G401 (cell line): ENCODE measurements around the gene TRAF3. TPM values are rescaled to one million over a fixed set of nuclear protein-coding genes. Genes with fewer than 3 reads are reported as not detected.

ENCODE experiments used
- DNase-seq: peaks from one replicate; pipeline ENCODE4 v3.0.0-alpha.2; 2015; ENCODE audit warnings: low spot score
- in situ Hi-C: cut with HindIII; loops from 2 replicates; pipeline ENCODE4 v1.10.0; 2016; ENCODE audit warnings: low sequenced_read_pairs, mixed read lengths
- total RNA-seq: library from RNA; depleted of rRNA; stranded (reverse); fragments of >200 nt; shearing (Covaris generic); gene quantifications from 2 replicates; pipeline ENCODE4 v1.2.3, GENCODE V29; 2014

The TRAF3 gene
- total RNA-seq, 1 experiment from 2014 or later = 45.5 TPM

- in situ Hi-C loops = no loop called here
- no peak for DNase-seq
Observed at GRCh38 chr14:102799684-102800562, 22.7 kb downstream of the TRAF3 start.

GRCh38 chr14:102802834-102803523 lies 25.7 kb downstream of the TRAF3 start:
- in situ Hi-C loops = no loop called here
- no peak for DNase-seq

- no peak for DNase-seq
- in situ Hi-C loops = no loop called here
Observed at GRCh38 chr14:102804858-102805257, 27.6 kb downstream of the TRAF3 start.

GRCh38 chr14:102805371-102805891 lies 28.2 kb downstream of the TRAF3 start:
- no peak for DNase-seq
- in situ Hi-C loops = no loop called here

GRCh38 chr14:102805941-102806340 lies 28.7 kb downstream of the TRAF3 start:
- in situ Hi-C loops = no loop called here
- no peak for DNase-seq

GRCh38 chr14:102806447-102806846 lies 29.2 kb downstream of the TRAF3 start:
- no peak for DNase-seq
- in situ Hi-C loops = no loop called here

GRCh38 chr14:102807013-102807406 lies 29.8 kb downstream of the TRAF3 start:
- no peak for DNase-seq
- in situ Hi-C loops = no loop called here

- in situ Hi-C loops = no loop called here
- no peak for DNase-seq
Observed at GRCh38 chr14:102809870-102810269, 32.6 kb downstream of the TRAF3 start.

GRCh38 chr14:102810523-102810922 lies 33.3 kb downstream of the TRAF3 start:
- in situ Hi-C loops = no loop called here

GRCh38 chr14:102811254-102811963 lies 34.2 kb downstream of the TRAF3 start:
- DNase-seq = no peak

More at GRCh38 chr14:102810523-102810922, 33.3 kb downstream of the TRAF3 start:
- DNase-seq = no peak

GRCh38 chr14:102811971-102812370 lies 34.7 kb downstream of the TRAF3 start:
- in situ Hi-C loops = no loop called here
- DNase-seq = no peak

More at GRCh38 chr14:102811254-102811963, 34.2 kb downstream of the TRAF3 start:
- in situ Hi-C loops = no loop called here

- in situ Hi-C loops = no loop called here
- no peak for DNase-seq
Observed at GRCh38 chr14:102813691-102814090, 36.4 kb downstream of the TRAF3 start.

- DNase-seq = no peak
- in situ Hi-C loops = no loop called here
Observed at GRCh38 chr14:102817318-102817717, 40.1 kb downstream of the TRAF3 start.

- in situ Hi-C loops = no loop called here
- DNase-seq = no peak
Observed at GRCh38 chr14:102817942-102818940, 41.0 kb downstream of the TRAF3 start.

- in situ Hi-C loops = no loop called here
Observed at GRCh38 chr14:102819176-102819628, 42.0 kb downstream of the TRAF3 start.

GRCh38 chr14:102819747-102820330 lies 42.6 kb downstream of the TRAF3 start:
- in situ Hi-C loops = no loop called here
- peak; percentile 21 for DNase-seq

More at GRCh38 chr14:102819176-102819628, 42.0 kb downstream of the TRAF3 start:
- DNase-seq = no peak

- no peak for DNase-seq
- in situ Hi-C loops = no loop called here
Observed at GRCh38 chr14:102821252-102821651, 44.0 kb downstream of the TRAF3 start.

- no peak for DNase-seq
Observed at GRCh38 chr14:102822311-102822863, 45.1 kb downstream of the TRAF3 start.

More at GRCh38 chr14:102822311-102822863, 45.1 kb downstream of the TRAF3 start:
- in situ Hi-C loops = no loop called here
